H1 (cell line): ENCODE measurements around the gene KDM6B. TPM values are rescaled to one million over a fixed set of nuclear protein-coding genes. Genes with fewer than 3 reads are reported as not detected.
A peak's percentile ranks its signal among the peaks of the same experiment; 100 is the strongest.

Experiments
- CBX5 ChIP-seq: fragments of 300-800, 300-1000 bp; sonication (generic); IDR thresholded peaks from 2 replicates; pipeline ENCODE4 v1.7.1; 2016; ENCODE audit warnings: antibody characterized with exemption, low read length, low read depth
- CBX8 ChIP-seq: fragments of 300-800, 300-1000 bp; sonication (generic); IDR thresholded peaks from 2 replicates; pipeline ENCODE4 v1.7.1; 2016; ENCODE audit warnings: low read depth, low read length, borderline replicate concordance
- CEBPB ChIP-seq: IDR thresholded peaks from 2 replicates; pipeline ENCODE4 v1.6.1; 2012; ENCODE audit warnings: low read depth, low read length
- EP300 ChIP-seq, 2 experiments: IDR thresholded peaks; 1 replicate in 1 of 2; 2 replicates in 1 of 2; pipeline ENCODE4 v1.6.1; 2011 to 2012; ENCODE audit warnings: low read depth in 2 of 2, low read length in 2 of 2, mild to moderate bottlenecking in 2 of 2, borderline replicate concordance in 1 of 2, inconsistent platforms in 1 of 2, moderate library complexity in 1 of 2
- GTF2F1 ChIP-seq: IDR thresholded peaks from 2 replicates; pipeline ENCODE4 v1.6.1; 2012; ENCODE audit warnings: low read depth, low read length, improper control_type of control experiment, borderline replicate concordance
- JUND ChIP-seq: IDR thresholded peaks from 2 replicates; pipeline ENCODE4 v1.6.1; 2011; ENCODE audit warnings: mild to moderate bottlenecking, improper control_type of control experiment, low read length
- MAFK ChIP-seq: IDR thresholded peaks from 2 replicates; pipeline ENCODE4 v1.6.1; 2012; ENCODE audit warnings: low read depth, mild to moderate bottlenecking, improper control_type of control experiment, low read length
- NRF1 ChIP-seq: IDR thresholded peaks from 2 replicates; pipeline ENCODE4 v1.6.1; 2011; ENCODE audit warnings: mild to moderate bottlenecking, low read depth, low read length, improper control_type of control experiment
- SAP30 ChIP-seq: fragments of 300-600 bp; sonication (generic); IDR thresholded peaks from 2 replicates; pipeline ENCODE4 v1.7.1; 2012; ENCODE audit warnings: low read length, moderate library complexity, mild to moderate bottlenecking, inconsistent platforms; ENCODE audit not compliant: insufficient read depth, insufficient replicate concordance
- SIRT6 ChIP-seq: IDR thresholded peaks from one replicate; pipeline ENCODE4 v1.7.1; 2012; ENCODE audit warnings: low read length, inconsistent platforms
- SP1 ChIP-seq: IDR thresholded peaks from 2 replicates; pipeline ENCODE4 v1.6.1; 2011; ENCODE audit warnings: low read depth, low read length
- SRF ChIP-seq: IDR thresholded peaks from 2 replicates; pipeline ENCODE4 v1.6.1; 2011; ENCODE audit warnings: mild to moderate bottlenecking, low read depth, low read length, moderate library complexity
- USF2 ChIP-seq: IDR thresholded peaks from 2 replicates; pipeline ENCODE4 v1.6.1; 2011; ENCODE audit warnings: low read length, improper control_type of control experiment
- ZNF274 ChIP-seq: IDR thresholded peaks from 2 replicates; pipeline ENCODE4 v1.7.0; 2012; ENCODE audit warnings: low read length, borderline replicate concordance; ENCODE audit errors: extremely low read depth
- polyA plus RNA-seq, 7 experiments: library from polyadenylated mRNA; depleted of rRNA in 3 of 7; stranded (reverse) in 5 of 7; unstranded in 2 of 7; fragments of >200 nt in 5 of 7; fragments of 200-250 nt in 2 of 7; gene quantifications; 1 replicate in 5 of 7; 2 replicates in 1 of 7; 4 replicates in 1 of 7; pipeline versions ENCODE4 v1.2.1 to v1.2.3, GENCODE V29; 2011 to 2013; ENCODE audit warnings: missing spikeins in 2 of 7, mixed read lengths in 2 of 7
- total RNA-seq: library from RNA; stranded (reverse); fragmentation: NEBNext Ultra II Directional; extraction: Animal tissue kit (Norgen Biotek cat#: 25700); gene quantifications from 2 replicates; pipeline ENCODE4 v1.2.1, GENCODE V29; 2021

The KDM6B gene
- total and polyA plus RNA-seq, 2 of the 8 experiments (the other 6 are each of a cell fraction or from before 2014, with no cell fraction given), result 0.48 to 3.7 TPM

- TF ChIP-seq GTF2F1 (no peak), MAFK (no peak), SRF (no peak), SP1 (peak; percentile 78; the same call in 1 of the 2 replicates), NRF1 (0 out of 2 replicates have a peak, but pooled peaks have one; percentile 10), JUND (peak; percentile 54; the same call in 1 of the 2 replicates), SAP30 (peak; percentile 31), USF2 (no peak; the same call in 1 of the 2 replicates), ZNF274 (no peak), EP300 (IDR thresholded peaks at IDR 0.05; ENCODE audit: borderline replicate concordance in 1 of 2, low read depth in 2 of 2, low read length in 2 of 2) (no peak), CBX5 (no peak), CBX8 (no peak), SIRT6 (no peak), CEBPB (no peak)
Observed at GRCh38 chr17:7851438-7852261, 17.6 kb downstream of the KDM6B start (continued).
